OCI-LY1 (cell line): ENCODE data around the gene CMTM2.

ENCODE experiments used
- CTCF ChIP-seq: fragments of 200-600 bp; sonication (generic), shearing (Covaris generic); IDR thresholded peaks from 2 replicates; pipeline ENCODE4 v1.5.1; 2017; ENCODE audit warnings: mild to moderate bottlenecking, antibody characterized with exemption, low read length, moderate library complexity, mixed read lengths
- EZH2 ChIP-seq: fragments of 200-600 bp; sonication (generic), shearing (Covaris generic); IDR thresholded peaks from 2 replicates; pipeline ENCODE4 v1.8.0; 2017; ENCODE audit warnings: borderline replicate concordance, mixed run types, mild to moderate bottlenecking, antibody characterized with exemption, low read length, moderate library complexity, mixed read lengths

- TF ChIP-seq EZH2, result no peak
- no peak for TF ChIP-seq CTCF
Observed at GRCh38 chr16:66601471-66601870, 22.2 kb downstream of the CMTM2 start.
